ENCODE data around the gene SSTR4.

SSTR4 gene

GRCh38 chr20:23087587-23088251, 52.6 kb downstream of the SSTR4 start:
- Histone ChIP-seq H3K36me3 (ENCODE audit: control insufficient read depth, insufficient read depth, low read length) (no peaks in the 10 kb centered on the region), H3K4me1 (ENCODE audit: control insufficient read depth, insufficient read depth, low read length, poor library complexity, severe bottlenecking) (no peaks in the 10 kb centered on the region), H3K9me3 (ENCODE audit: control insufficient read depth, low read length) (no peaks in the 10 kb centered on the region), H3K27ac (ENCODE audit: low read depth, low read length, severe bottlenecking) (no peak overlapping the region), H3K4me3 (ENCODE audit: extremely low read depth, insufficient read depth, low read length, poor library complexity, severe bottlenecking) (no peak overlapping the region)
- WGBS, 2 experiments (ENCODE audit: insufficient coverage in 2 of 2) = 94 to 98% methylated on average over 6 to 7 of the region's 9 CpGs
